CD8-positive, alpha-beta memory T cell (primary cell): ENCODE measurements around the gene GFOD2. TPM values are rescaled to one million over a fixed set of nuclear protein-coding genes. Genes with fewer than 3 reads are reported as not detected.
A peak's percentile ranks its signal among the peaks of the same experiment; 100 is the strongest.

Experiments used
- CTCF ChIA-PET: fragments of 350-600 bp; sonication (Branson Sonifier 250); formaldehyde crosslinking; loops from one replicate; lab custom pipeline; 2021; ENCODE audit warnings: antibody characterized with exemption; lab: Charles Lee
- POLR2A ChIA-PET: fragments of 350-600 bp; sonication (Branson Sonifier 250); formaldehyde crosslinking; loops from one replicate; lab custom pipeline; 2021; ENCODE audit warnings: antibody characterized with exemption; lab: Charles Lee
- DNase-seq, 5 donors: peaks; one replicate each; pipeline versions ENCODE4 v3.0.0 to v3.0.0-alpha.2; 2020 to 2022; ENCODE audit warnings: mixed read lengths in 1 of 5
- H3K27ac ChIP-seq: one replicate; pipeline ENCODE4 v1.7.0; 2013; ENCODE audit warnings: low read depth, mild to moderate bottlenecking, low read length, moderate library complexity
- H3K27me3 ChIP-seq: 2 replicates; pipeline ENCODE4 v1.7.0; 2013; ENCODE audit warnings: low read length, mild to moderate bottlenecking; ENCODE audit not compliant: insufficient read depth, poor library complexity, severe bottlenecking
- H3K36me3 ChIP-seq: 2 replicates; pipeline ENCODE4 v1.7.0; 2013; ENCODE audit warnings: mild to moderate bottlenecking, low read length, moderate library complexity; ENCODE audit not compliant: insufficient read depth
- H3K4me1 ChIP-seq: 2 replicates; pipeline ENCODE4 v1.7.0; 2013; ENCODE audit warnings: mild to moderate bottlenecking, low read length, moderate library complexity; ENCODE audit not compliant: insufficient read depth
- H3K4me3 ChIP-seq: 2 replicates; pipeline ENCODE4 v1.7.0; 2013; ENCODE audit warnings: mild to moderate bottlenecking, low read length
- H3K9me3 ChIP-seq: 2 replicates; pipeline ENCODE4 v1.7.0; 2013; ENCODE audit warnings: mild to moderate bottlenecking, low read length
- H3K27ac Mint-ChIP-seq, 8 donors: one replicate each; pipeline ENCODE4 v1.8.0; 2020 to 2021; ENCODE audit warnings: mixed read lengths in 8 of 8, mild to moderate bottlenecking in 6 of 8, inconsistent platforms in 3 of 8, moderate library complexity in 3 of 8
- H3K27me3 Mint-ChIP-seq, 2 donors: one replicate each; pipeline ENCODE4 v1.8.0; 2020 to 2021; ENCODE audit warnings: mixed read lengths in 2 of 2, mild to moderate bottlenecking in 1 of 2, moderate library complexity in 1 of 2
- H3K36me3 Mint-ChIP-seq, 3 donors: one replicate each; pipeline ENCODE4 v1.8.0; 2020 to 2021; ENCODE audit warnings: mixed read lengths in 3 of 3, inconsistent platforms in 1 of 3, mild to moderate bottlenecking in 1 of 3
- H3K4me1 Mint-ChIP-seq, 3 donors: one replicate each; pipeline ENCODE4 v1.8.0; 2020 to 2021; ENCODE audit warnings: mixed read lengths in 3 of 3, inconsistent platforms in 1 of 3, mild to moderate bottlenecking in 1 of 3
- H3K4me3 Mint-ChIP-seq, 7 donors: one replicate each; pipeline ENCODE4 v1.8.0; 2020 to 2021; ENCODE audit warnings: mixed read lengths in 7 of 7, mild to moderate bottlenecking in 6 of 7, moderate library complexity in 4 of 7, inconsistent platforms in 2 of 7
- H3K9me3 Mint-ChIP-seq, 5 donors: one replicate each; pipeline ENCODE4 v1.8.0; 2020 to 2022; ENCODE audit warnings: mixed read lengths in 5 of 5, mild to moderate bottlenecking in 3 of 5, moderate library complexity in 2 of 5, inconsistent platforms in 1 of 5
- polyA plus RNA-seq: library from polyadenylated mRNA; unstranded; fragments of 300-500 nt; fragmentation: Illumina TruSeq; gene quantifications from one replicate; pipeline ENCODE4 v1.2.3, GENCODE V29; 2021
- total RNA-seq, 2 experiments: library from RNA; stranded (reverse); gene quantifications; one replicate each; pipeline ENCODE4 v1.2.3, GENCODE V29; 2021

The GFOD2 gene
- total and polyA plus RNA-seq, 3 experiments from 2014 or later, result 11.2 to 23.7 (median 21.3) TPM

DNA sequence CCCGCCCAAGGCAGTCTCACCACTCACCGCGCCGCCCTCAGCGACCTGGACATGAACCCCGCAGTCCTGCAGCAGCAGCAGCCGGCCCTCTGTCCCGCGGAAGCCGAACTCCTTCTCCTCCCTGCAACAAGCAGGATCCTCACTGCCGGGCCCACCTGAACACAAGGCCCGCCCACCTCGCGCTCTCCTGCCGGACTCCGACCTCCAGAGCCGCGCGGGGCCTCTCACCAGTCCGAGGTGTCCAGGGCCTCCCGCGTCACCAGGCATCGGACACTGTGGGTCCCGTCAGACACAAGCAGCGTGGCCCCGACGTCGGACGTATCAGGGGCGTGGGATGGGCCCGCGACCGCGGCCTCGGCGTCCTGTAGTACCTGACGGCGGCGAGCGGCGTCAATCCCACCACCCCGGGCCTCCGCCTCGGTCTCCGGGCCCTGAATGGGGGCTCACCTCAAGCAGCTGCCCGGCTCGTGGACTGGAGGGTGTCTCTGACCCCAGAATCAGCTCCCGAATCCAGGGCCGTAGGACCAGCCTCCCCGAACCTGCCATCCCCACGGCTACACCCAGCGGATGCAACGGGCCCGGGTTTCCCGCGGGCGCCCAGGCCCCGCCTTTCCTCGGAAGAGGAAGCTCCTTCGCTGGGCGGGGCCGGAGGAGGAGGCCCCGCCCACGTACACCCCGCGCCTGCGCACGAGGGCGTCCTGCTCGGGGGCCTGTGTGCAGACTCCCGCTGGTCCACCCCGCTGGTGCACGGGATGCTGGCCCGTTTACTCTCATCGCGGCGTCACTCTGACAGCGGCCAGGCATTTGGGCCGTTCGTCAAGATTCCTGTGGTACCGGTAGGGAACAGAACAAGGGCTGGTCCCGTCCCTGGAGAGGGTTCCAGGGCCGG, 59.2 kb downstream of the GFOD2 start, which contains the start of gene ACD:
ACD (minus strand) TSS at position 586 of the 889 bp plus-strand sequence; CDS start at position 546, 40 bp downstream.
- Histone ChIP-seq H3K27me3 (no peaks in the 10 kb centered on the region), H3K4me3 (peak within 1 kb of the TSS; percentile 93), H3K4me1 (peaks cover 24% of the 10 kb centered on the region), H3K36me3 (no peaks in the 10 kb centered on the region), H3K9me3 (no peaks in the 10 kb centered on the region), H3K27ac (peak within 1 kb of the TSS; percentile 98)
- Mint-ChIP-seq H3K4me1 (peaks cover 14 to 36% (median 17%) of the 10 kb centered on the region in 3 donors), H3K9me3 (no peaks in the 10 kb centered on the region), H3K27ac (peak within 1 kb of the TSS; percentile 94 to 99 (median 96)), H3K4me3 (peak within 1 kb of the TSS; percentile 93 to 99 (median 94)), H3K27me3 (peaks cover 0 to 3% of the 10 kb centered on the region in 2 donors), H3K36me3 (peaks cover 0 to 45% (median 0%) of the 10 kb centered on the region in 3 donors)
- DNase-seq, result peak; percentile 88 to 95 (median 93)
- ChIA-PET POLR2A (interaction anchor here (0.6 to 2.6 kb wide), 8 partner anchors 13 to 179 kb away, joined by 3 to 24 read pairs (median 7); partner anchors contain the start of genes ATP6V0D1, CARMIL2, CTCF and RANBP10), CTCF (interaction anchor here (0.6 to 4.4 kb wide), 9 partner anchors 9 to 179 kb away, joined by 3 to 34 read pairs (median 5); partner anchors contain the start of genes ATP6V0D1 and CARMIL2)

DNA sequence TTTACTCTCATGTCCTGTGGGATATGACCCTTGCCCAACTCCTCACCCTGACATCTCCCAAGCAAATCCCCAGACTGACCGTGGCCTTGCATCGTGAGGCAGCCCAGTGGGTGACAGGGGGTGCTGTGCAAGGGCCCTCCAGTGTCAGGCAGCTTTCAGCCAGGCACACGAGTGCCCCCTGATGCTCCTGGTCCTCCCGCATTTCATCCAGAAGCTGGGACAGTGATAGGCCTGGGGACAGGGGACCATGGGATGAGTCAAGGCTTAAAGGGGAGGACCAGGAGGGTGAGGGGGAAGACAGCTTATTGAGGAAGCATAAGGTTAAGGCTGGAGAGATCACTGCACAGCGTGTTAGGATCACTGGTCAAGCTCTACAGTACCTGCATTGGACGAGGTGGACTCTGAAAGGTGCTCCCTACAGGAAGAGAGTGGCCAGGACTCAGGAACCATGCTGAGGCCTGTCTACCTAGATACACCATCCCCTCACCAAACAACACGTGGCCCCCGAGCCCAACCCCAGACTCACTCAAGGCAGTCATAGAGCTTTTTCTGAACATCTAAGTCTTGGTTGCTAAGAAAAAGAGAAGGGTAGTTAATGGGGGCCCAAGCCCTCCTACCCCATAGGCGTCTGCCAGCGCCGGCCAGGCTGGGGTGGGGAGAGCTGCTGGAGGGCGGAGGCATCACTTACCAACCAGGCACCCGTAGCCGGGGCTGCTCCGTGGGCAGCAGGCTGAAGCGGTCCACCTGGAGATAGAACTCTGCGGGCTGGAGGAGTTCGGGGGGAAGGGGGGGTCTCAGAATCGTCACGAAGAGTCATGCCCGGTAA, 60.1 kb downstream of the GFOD2 start:
- H3K27ac ChIP-seq, result peak overlapping the region; percentile 98
- no peak for DNase-seq
- CTCF ChIA-PET, result interaction anchor here (0.7 to 4.4 kb wide), 7 partner anchors 8 to 165 kb away, joined by 3 to 34 read pairs (median 5); partner anchors contain the start of gene CARMIL2

DNA sequence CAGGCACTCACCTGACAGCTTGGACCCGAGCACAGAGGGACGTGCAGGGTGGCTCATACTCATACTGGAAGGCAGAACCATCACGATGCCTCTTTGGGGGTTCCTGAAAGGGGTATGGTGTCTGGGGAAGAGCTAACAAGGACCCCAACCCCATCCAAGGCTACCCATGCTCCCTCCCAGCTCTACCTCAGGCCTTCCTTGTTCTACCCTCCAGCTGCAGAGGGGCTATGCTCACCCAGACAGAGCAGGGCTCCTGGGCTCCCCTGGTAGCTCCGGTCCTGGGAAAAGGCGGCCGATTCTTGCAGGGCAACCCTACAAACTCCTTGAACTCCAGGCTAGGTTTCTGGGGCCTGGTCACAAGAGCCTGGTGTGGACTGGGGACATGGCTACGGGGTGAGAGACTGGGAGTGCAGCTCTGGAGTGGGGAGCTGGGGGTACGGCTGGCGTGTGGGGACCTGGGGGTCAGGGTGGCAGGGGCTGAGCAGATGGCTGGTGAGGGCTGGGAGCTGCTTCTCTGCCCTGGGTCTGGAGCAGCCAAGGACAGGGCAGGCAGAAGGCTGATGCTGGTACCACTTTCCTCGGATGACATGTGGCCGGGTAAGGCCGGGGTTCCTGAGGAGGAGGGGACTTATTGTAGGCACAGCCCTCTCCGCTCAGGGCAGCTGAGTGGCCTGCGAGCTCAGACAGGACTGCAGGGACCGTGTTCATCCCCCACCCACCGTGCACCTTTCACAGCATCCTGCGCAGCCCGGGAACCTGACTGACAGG, 61.2 kb downstream of the GFOD2 start:
- no peaks in the 10 kb centered on the region for H3K9me3 Mint-ChIP-seq
- Histone ChIP-seq H3K27ac (no peak overlapping the region), H3K4me1 (peaks cover 24% of the 10 kb centered on the region), H3K9me3 (no peaks in the 10 kb centered on the region), H3K4me3 (no peak overlapping the region), H3K36me3 (no peaks in the 10 kb centered on the region), H3K27me3 (no peaks in the 10 kb centered on the region)
- peak overlapping the region in 4 of 8 donors; percentile 42 to 99 (median 54) for H3K27ac Mint-ChIP-seq
- ChIA-PET POLR2A (interaction anchor here (0.6 to 1.5 kb wide), 4 partner anchors 12 to 149 kb away, joined by 3 to 8 read pairs (median 3); no protein-coding TSS in a partner anchor), CTCF (interaction anchor here (1.0 to 4.4 kb wide), 6 partner anchors 10 to 137 kb away, joined by 3 to 34 read pairs (median 12); partner anchors contain the start of genes CARMIL2 and CTCF)
- no peak for DNase-seq
- peaks cover 14 to 32% (median 14%) of the 10 kb centered on the region in 3 donors for H3K4me1 Mint-ChIP-seq
- H3K4me3 Mint-ChIP-seq, result peak overlapping the region; percentile 35 to 95 (median 94)
- H3K36me3 Mint-ChIP-seq, result peaks cover 0 to 52% (median 0%) of the 10 kb centered on the region in 3 donors
- H3K27me3 Mint-ChIP-seq, result peaks cover 0 to 3% of the 10 kb centered on the region in 2 donors

More for the DNA sequence above, 60.1 kb downstream of the GFOD2 start:
- no peaks in the 10 kb centered on the region for H3K9me3 ChIP-seq
- Mint-ChIP-seq H3K27me3 (peaks cover 0 to 3% of the 10 kb centered on the region in 2 donors), H3K9me3 (no peaks in the 10 kb centered on the region), H3K27ac (peak overlapping the region; percentile 88 to 99 (median 96)), H3K4me1 (peaks cover 14 to 33% (median 14%) of the 10 kb centered on the region in 3 donors), H3K4me3 (peak overlapping the region; percentile 93 to 99 (median 94)), H3K36me3 (peaks cover 0 to 51% (median 0%) of the 10 kb centered on the region in 3 donors)
- no peaks in the 10 kb centered on the region for H3K27me3 ChIP-seq
- peak overlapping the region; percentile 93 for H3K4me3 ChIP-seq
- POLR2A ChIA-PET, result interaction anchor here (0.5 to 0.9 kb wide), 4 partner anchors 112 to 150 kb away, joined by 3 read pairs; no protein-coding TSS in a partner anchor
- peaks cover 24% of the 10 kb centered on the region for H3K4me1 ChIP-seq
- no peaks in the 10 kb centered on the region for H3K36me3 ChIP-seq

DNA sequence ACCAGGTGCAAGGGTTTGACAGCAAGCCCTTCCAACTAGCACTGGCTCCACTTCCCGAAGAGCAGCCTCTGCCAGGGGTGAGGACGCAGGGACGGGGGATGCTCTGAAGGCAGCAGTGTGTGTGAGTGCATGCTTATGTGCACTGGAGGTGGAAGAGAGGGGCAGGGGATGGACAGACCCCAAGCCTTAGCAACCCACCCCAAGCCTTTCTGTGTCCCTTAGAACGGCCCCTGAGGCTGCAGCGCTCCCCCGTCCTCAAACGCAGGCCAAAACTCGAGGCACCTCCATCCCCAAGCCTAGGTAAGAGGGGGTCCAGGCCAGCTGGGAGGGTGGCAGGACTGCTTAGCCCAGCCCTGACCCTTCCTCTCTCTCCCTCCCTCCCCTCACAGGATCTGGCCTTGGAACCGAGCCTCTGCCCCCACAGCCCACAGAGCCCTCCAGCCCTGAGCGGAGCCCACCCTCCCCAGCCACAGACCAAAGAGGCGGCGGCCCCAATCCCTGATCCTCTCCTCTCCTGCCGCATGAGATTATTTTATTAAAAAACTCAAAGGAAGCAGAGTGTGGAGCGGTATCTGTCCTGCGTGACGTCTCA, 62.0 kb downstream of the GFOD2 start:
- peaks cover 0 to 3% of the 10 kb centered on the region in 2 donors for H3K27me3 Mint-ChIP-seq
- no peak overlapping the region for H3K27ac ChIP-seq
- no peaks in the 10 kb centered on the region for H3K9me3 Mint-ChIP-seq
- ChIA-PET POLR2A (interaction anchor here (1.5 kb wide), 1 partner anchor 11 kb away, joined by 8 read pairs; no protein-coding TSS in a partner anchor), CTCF (interaction anchor here (0.9 to 4.0 kb wide), 5 partner anchors 12 to 137 kb away, joined by 3 to 34 read pairs (median 4); partner anchors contain the start of genes CARMIL2 and CTCF)
- H3K4me3 Mint-ChIP-seq, result peak overlapping the region in 5 of 7 donors; percentile 32 to 78 (median 40)
- H3K36me3 Mint-ChIP-seq, result peaks cover 0 to 55% (median 0%) of the 10 kb centered on the region in 3 donors
- peaks cover 4% of the 10 kb centered on the region for H3K36me3 ChIP-seq
- no peak for DNase-seq
- H3K4me1 Mint-ChIP-seq, result peaks cover 14 to 32% (median 14%) of the 10 kb centered on the region in 3 donors
- peak overlapping the region in 3 of 8 donors; percentile 22 to 65 (median 56) for H3K27ac Mint-ChIP-seq
- no peaks in the 10 kb centered on the region for H3K9me3 ChIP-seq
- H3K4me1 ChIP-seq, result peaks cover 24% of the 10 kb centered on the region
- no peak overlapping the region for H3K4me3 ChIP-seq
- H3K27me3 ChIP-seq, result no peaks in the 10 kb centered on the region

DNA sequence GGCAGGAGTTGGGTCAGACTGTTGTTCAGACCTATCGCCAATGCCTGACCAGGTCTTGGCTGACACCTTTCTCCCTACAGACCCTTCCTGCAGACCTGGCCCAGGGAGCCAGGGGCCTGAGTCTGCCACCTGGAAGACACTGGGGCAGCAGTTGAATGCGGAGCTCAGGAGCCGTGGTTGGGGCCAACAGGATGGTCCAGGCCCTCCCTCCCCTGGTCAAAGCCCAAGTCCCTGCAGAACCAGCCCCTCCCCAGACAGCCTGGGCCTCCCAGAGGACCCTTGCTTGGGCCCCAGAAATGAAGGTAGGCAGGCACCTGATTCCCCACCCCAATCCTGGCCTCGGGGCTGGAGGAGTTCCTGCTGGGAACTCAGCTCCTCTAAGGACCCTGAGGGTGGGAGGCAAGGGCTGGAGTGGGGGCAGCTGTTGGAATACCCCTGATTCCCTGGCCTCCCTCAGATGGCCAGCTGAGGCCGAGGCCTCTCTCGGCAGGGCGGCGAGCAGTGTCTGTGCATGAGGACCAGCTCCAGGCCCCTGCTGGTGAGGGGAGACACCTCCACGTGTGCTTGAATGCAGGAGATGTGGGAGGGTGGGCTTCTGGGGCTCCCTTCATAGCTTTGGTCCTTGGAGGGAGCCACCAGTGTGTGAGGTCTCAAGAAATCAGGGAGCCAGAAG, 62.6 kb downstream of the GFOD2 start:
- peak overlapping the region in 5 of 7 donors; percentile 24 to 73 (median 37) for H3K4me3 Mint-ChIP-seq

DNA sequence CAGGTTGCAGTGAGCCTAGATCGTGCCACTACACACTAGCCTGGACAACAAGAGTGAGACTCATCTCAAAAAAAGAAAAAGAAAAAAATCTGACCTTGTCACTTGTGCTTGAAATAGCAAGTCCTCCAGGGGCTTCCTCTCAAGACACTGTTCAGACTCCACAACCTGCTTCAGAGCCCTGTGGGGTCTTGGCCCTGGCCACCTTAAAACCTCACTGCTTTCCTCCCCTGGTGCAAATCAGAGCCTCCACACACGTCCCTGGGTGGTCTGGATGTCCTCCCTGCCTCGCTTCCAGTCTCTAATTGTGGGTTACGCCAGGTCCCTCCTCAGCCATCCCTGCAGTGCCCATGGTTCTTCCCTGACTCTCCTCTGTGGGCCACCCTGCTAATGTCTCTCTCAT, 63.8 kb downstream of the GFOD2 start:
- Histone ChIP-seq H3K4me1 (peaks cover 14% of the 10 kb centered on the region), H3K27me3 (no peaks in the 10 kb centered on the region), H3K9me3 (no peaks in the 10 kb centered on the region), H3K27ac (no peak overlapping the region), H3K4me3 (no peak overlapping the region), H3K36me3 (peaks cover 10% of the 10 kb centered on the region)
- CTCF ChIA-PET, result interaction anchor here (1.7 kb wide), 1 partner anchor 135 kb away, joined by 4 read pairs; no protein-coding TSS in a partner anchor
- H3K36me3 Mint-ChIP-seq, result peaks cover 2 to 69% (median 7%) of the 10 kb centered on the region in 3 donors
- H3K27me3 Mint-ChIP-seq, result no peaks in the 10 kb centered on the region
- peaks cover 13 to 27% (median 14%) of the 10 kb centered on the region in 3 donors for H3K4me1 Mint-ChIP-seq
- peak overlapping the region in 2 of 7 donors; percentile 7 to 73 for H3K4me3 Mint-ChIP-seq
- H3K9me3 Mint-ChIP-seq, result no peaks in the 10 kb centered on the region
- no peak for DNase-seq
- peak overlapping the region in 4 of 8 donors; percentile 16 to 91 (median 42) for H3K27ac Mint-ChIP-seq
- POLR2A ChIA-PET, result no interaction called here

More for the DNA sequence above, 62.6 kb downstream of the GFOD2 start:
- H3K4me1 Mint-ChIP-seq, result peaks cover 14 to 28% (median 14%) of the 10 kb centered on the region in 3 donors
- no peaks in the 10 kb centered on the region for H3K9me3 Mint-ChIP-seq
- Histone ChIP-seq H3K4me3 (no peak overlapping the region), H3K27me3 (no peaks in the 10 kb centered on the region), H3K27ac (no peak overlapping the region), H3K9me3 (no peaks in the 10 kb centered on the region), H3K36me3 (peaks cover 10% of the 10 kb centered on the region), H3K4me1 (peaks cover 20% of the 10 kb centered on the region)
- peaks cover 0 to 62% (median 2%) of the 10 kb centered on the region in 3 donors for H3K36me3 Mint-ChIP-seq
- POLR2A ChIA-PET, result no interaction called here
- H3K27me3 Mint-ChIP-seq, result peaks cover 0 to 3% of the 10 kb centered on the region in 2 donors
- CTCF ChIA-PET, result interaction anchor here (0.9 to 1.7 kb wide), 2 partner anchors 11 to 136 kb away, joined by 4 read pairs; partner anchors contain the start of gene CARMIL2
- H3K27ac Mint-ChIP-seq, result peak overlapping the region in 2 of 8 donors; percentile 22 to 91
- no peak for DNase-seq
